Measurements from ENCODE around the gene TCTN1. TPM values are rescaled to one million over a fixed set of nuclear protein-coding genes. Genes with fewer than 3 reads are reported as not detected.
A peak's percentile ranks its signal among the peaks of the same experiment; 100 is the strongest.
"Not testable (repeated sequence)": the region's sequence is repeated elsewhere in the genome, so short reads cannot be mapped to it uniquely, and the experiment has no call there.

TCTN1 gene
- total RNA-seq, 3 donors from 2014 or later: 3.5 to 4.4 (median 3.6) TPM

- H3K27me3 Mint-ChIP-seq (ENCODE audit: low read depth): no peaks in the 10 kb centered on the region
- ATAC-seq (peak; percentile 29 to 30), DNase-seq (peak; percentile 32)
- H3K36me3 Mint-ChIP-seq (ENCODE audit: insufficient read depth): peaks cover 16% of the 10 kb centered on the region
- peak overlapping the region; percentile 92 for H3K4me3 Mint-ChIP-seq
- peaks cover 78% of the 10 kb centered on the region for H3K4me1 Mint-ChIP-seq (ENCODE audit: low read depth)
- H3K9me3 Mint-ChIP-seq: peaks cover 3% of the 10 kb centered on the region
These were observed 35.0 kb upstream of the TCTN1 start for GRCh38 chr12:110578694-110579534.

- Mint-ChIP-seq H3K4me1 (ENCODE audit: low read depth) (peaks cover 80% of the 10 kb centered on the region), H3K4me3 (peak overlapping the region; percentile 92), H3K27me3 (ENCODE audit: low read depth) (no peaks in the 10 kb centered on the region), H3K9me3 (peaks cover 3% of the 10 kb centered on the region), H3K36me3 (ENCODE audit: insufficient read depth) (peaks cover 16% of the 10 kb centered on the region)
- ATAC-seq (no peak), DNase-seq (no peak)
These were observed 34.2 kb upstream of the TCTN1 start for GRCh38 chr12:110579535-110580253.

DNA sequence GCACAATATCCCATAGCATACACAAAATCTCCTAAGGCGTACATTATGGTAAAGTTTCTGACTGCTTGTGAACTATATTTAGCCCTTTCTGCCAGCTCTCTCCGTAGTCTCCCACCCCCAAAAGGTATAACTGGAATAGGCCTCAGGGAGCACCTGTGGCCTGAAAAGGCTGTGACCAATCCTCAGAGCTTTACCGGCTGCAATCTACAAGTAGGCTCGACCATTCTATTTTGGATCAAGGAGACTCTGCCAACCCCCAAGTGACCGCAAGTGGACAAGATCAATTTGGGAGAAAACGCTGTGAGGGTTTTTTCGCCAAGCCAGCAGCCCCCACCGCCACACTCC is 32.0 kb upstream of the TCTN1 start:
- H3K4me3 Mint-ChIP-seq: peak overlapping the region; percentile 92
- H3K36me3 Mint-ChIP-seq (ENCODE audit: insufficient read depth): peaks cover 12% of the 10 kb centered on the region
- H3K4me1 Mint-ChIP-seq (ENCODE audit: low read depth): peaks cover 74% of the 10 kb centered on the region
- no peaks in the 10 kb centered on the region for H3K27me3 Mint-ChIP-seq (ENCODE audit: low read depth)
- ATAC-seq (no peak), DNase-seq (no peak)
- no peaks in the 10 kb centered on the region for H3K9me3 Mint-ChIP-seq

DNA sequence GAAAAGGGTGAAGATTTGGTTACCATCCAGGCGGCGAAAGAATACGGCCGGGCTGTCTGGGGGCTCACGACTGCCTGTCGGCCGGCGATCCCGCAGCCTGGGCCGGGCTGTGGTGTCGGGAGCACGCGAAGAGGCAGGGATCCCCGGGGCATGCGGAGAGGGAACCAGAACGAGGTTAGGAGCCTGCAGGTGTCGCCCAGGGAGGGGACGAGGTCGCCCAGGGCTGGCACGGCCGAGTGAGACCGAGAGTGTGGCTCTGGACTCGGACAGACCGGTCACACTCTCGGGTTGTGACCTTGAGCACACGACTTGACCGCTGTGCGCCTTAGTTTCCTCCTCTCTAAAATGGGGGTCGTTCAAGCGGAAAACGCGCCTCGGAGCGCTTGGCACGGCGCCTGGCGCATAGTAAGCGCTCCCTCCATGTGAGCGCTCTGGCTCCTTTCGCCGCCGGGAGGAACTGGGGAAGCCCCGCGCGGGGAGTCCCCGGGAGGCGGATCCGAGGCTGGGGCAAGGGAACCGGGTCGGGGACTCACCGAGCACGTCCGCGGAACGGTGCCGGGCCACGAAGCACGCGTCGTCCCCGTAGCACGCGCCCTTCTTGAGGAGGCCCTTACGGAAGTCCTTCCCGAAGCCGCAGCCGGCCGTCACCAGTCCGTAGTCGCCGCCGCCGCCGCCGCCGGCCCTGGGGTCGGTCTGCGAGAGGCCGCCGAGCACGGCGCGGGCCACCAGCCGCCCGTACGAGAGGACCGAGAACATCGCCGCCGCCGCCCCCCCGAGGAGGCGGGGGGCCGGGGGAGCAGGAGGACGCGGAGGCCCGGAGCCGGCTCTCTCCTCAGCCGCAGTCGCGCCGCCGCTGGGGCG is 31.4 kb upstream of the TCTN1 start:
- Mint-ChIP-seq H3K36me3 (ENCODE audit: insufficient read depth) (peaks cover 12% of the 10 kb centered on the region), H3K4me3 (peak overlapping the region; percentile 92), H3K9me3 (no peaks in the 10 kb centered on the region), H3K4me1 (ENCODE audit: low read depth) (peaks cover 70% of the 10 kb centered on the region), H3K27me3 (ENCODE audit: low read depth) (no peaks in the 10 kb centered on the region)
- peak; percentile 47 to 52 for ATAC-seq
- peak; percentile 83 for DNase-seq

- Mint-ChIP-seq H3K4me1 (ENCODE audit: low read depth) (peaks cover 61% of the 10 kb centered on the region), H3K27me3 (ENCODE audit: low read depth) (no peaks in the 10 kb centered on the region), H3K4me3 (peak within 1 kb of the TSS; percentile 92), H3K9me3 (no peaks in the 10 kb centered on the region), H3K36me3 (ENCODE audit: insufficient read depth) (peaks cover 12% of the 10 kb centered on the region)
- ATAC-seq: peak; percentile 89 to 91
- DNase-seq: peak; percentile 97
These were observed 30.5 kb upstream of the TCTN1 start, which contains the start of gene PPTC7 for GRCh38 chr12:110583137-110584059. Gene PPTC7, minus strand, starts transcription at chr12:110583318. Its CDS starts 287 bp downstream, at chr12:110583031.

- Mint-ChIP-seq H3K9me3 (no peaks in the 10 kb centered on the region), H3K27me3 (ENCODE audit: low read depth) (no peaks in the 10 kb centered on the region), H3K4me3 (peak overlapping the region; percentile 54), H3K4me1 (ENCODE audit: low read depth) (peaks cover 47% of the 10 kb centered on the region), H3K36me3 (ENCODE audit: insufficient read depth) (peaks cover 9% of the 10 kb centered on the region)
- no peak for ATAC-seq
- peak; percentile 29 for DNase-seq
These were observed 28.6 kb upstream of the TCTN1 start for GRCh38 chr12:110585231-110585799.

DNA sequence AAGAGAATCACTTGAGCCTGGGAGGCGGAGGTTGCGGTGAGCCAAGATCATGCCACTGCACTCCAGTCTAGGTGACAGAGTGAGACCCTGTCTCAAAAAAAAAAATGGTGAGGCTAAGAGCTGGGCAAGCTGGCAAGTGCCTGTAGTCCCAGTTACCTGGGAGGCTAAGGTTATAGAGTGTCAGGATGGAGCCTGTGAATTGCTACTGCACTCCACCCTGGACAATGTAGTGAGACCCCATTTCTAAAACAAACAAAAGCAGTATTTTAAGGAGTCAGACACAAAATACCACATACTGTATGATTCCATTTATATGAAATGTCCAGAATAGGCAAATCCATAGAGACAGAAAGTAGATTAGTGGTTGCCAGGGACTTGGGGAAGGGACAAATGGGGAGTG is 26.8 kb upstream of the TCTN1 start:
- not testable (repeated sequence) for H3K36me3 Mint-ChIP-seq (ENCODE audit: insufficient read depth); H3K27me3 Mint-ChIP-seq (ENCODE audit: low read depth); ATAC-seq; H3K9me3 Mint-ChIP-seq; DNase-seq; H3K4me3 Mint-ChIP-seq
- H3K4me1 Mint-ChIP-seq (ENCODE audit: low read depth): peaks cover 48% of the 10 kb centered on the region

DNA sequence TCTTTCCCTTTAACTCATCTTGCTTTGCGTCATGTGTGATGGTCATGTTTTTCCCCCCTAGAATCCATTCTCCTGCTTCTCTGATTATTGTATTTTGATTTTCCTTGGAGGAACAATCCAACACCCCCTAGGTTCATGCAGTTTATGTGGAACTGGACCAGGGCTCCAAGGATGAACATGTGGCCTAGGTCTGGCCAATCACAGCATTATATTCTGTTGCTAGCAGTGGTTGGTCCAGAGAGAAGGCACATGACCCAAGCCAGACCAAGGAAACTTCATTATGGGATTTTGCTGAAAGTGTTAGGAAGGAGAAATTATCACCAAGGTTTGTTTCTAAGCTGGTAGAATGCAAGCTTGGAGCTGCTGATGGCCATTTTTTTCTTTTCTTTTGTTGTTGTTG is 23.9 kb upstream of the TCTN1 start:
- no peaks in the 10 kb centered on the region for H3K9me3 Mint-ChIP-seq
- no peak overlapping the region for H3K4me3 Mint-ChIP-seq
- ATAC-seq: no peak
- H3K36me3 Mint-ChIP-seq (ENCODE audit: insufficient read depth): no peaks in the 10 kb centered on the region
- DNase-seq: no peak
- H3K27me3 Mint-ChIP-seq (ENCODE audit: low read depth): no peaks in the 10 kb centered on the region
- peaks cover 30% of the 10 kb centered on the region for H3K4me1 Mint-ChIP-seq (ENCODE audit: low read depth)

DNA sequence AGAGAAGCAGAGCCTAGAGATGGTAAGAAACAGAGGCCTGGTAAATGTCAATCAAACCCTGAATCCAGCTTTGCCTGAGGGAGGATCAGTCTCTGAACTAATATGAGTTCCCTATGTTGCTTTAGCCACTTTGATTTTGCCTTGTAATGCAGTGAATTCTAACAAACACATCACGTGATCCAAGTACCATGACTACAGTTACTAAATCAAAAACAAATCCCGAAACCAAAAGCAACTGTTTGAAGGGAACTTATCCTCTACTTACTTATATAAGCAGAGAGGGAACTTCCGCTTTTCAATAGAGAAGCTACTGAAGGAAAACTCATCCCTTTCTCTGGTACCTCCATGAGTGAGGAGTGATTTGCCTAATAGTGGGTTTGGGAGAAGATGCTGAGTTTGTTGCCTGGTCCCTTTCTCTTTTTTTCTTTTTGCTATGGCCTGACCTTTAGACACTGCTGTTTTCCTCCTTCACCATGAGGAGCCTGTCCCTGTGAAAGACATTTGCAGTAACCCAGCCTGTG is 23.1 kb upstream of the TCTN1 start:
- H3K36me3 Mint-ChIP-seq (ENCODE audit: insufficient read depth): no peaks in the 10 kb centered on the region
- H3K4me1 Mint-ChIP-seq (ENCODE audit: low read depth): peaks cover 22% of the 10 kb centered on the region
- H3K27me3 Mint-ChIP-seq (ENCODE audit: low read depth): no peaks in the 10 kb centered on the region
- DNase-seq (no peak), ATAC-seq (peak; percentile 87 to 93)
- H3K4me3 Mint-ChIP-seq: no peak overlapping the region
- H3K9me3 Mint-ChIP-seq: no peaks in the 10 kb centered on the region

GRCh38 chr12:110591451-110592051 is 22.4 kb upstream of the TCTN1 start:
- DNase-seq (no peak), ATAC-seq (no peak)
- H3K4me3 Mint-ChIP-seq: no peak overlapping the region

DNA sequence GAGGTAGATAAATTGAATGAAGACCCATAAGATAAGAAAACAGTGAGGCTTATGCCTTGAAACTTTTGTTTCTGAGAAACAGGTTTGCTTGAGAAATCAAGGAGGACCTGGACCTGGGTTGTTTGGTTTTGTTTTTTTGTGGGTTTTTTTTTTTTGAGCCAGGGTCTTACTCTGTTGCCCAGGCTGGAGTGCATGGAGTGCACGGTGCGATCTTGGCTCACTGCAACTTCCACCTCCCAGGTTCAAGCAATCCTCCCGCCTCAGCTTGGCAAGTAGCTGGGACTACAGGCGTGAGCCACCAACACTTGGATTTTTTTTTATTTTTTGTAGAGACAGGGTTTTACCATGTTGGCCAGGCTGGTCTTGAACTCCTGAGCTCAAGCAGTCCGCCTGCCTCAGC is 21.9 kb upstream of the TCTN1 start:
- Mint-ChIP-seq H3K27me3 (ENCODE audit: low read depth) (no peaks in the 10 kb centered on the region), H3K9me3 (no peaks in the 10 kb centered on the region), H3K4me3 (no peak overlapping the region), H3K36me3 (ENCODE audit: insufficient read depth) (no peaks in the 10 kb centered on the region), H3K4me1 (ENCODE audit: low read depth) (peaks cover 21% of the 10 kb centered on the region)
- DNase-seq: no peak
- ATAC-seq: no peak

More at GRCh38 chr12:110591451-110592051, 22.4 kb upstream of the TCTN1 start:
- Mint-ChIP-seq H3K27me3 (ENCODE audit: low read depth) (no peaks in the 10 kb centered on the region), H3K36me3 (ENCODE audit: insufficient read depth) (no peaks in the 10 kb centered on the region), H3K4me1 (ENCODE audit: low read depth) (peaks cover 21% of the 10 kb centered on the region), H3K9me3 (no peaks in the 10 kb centered on the region)

- not testable (repeated sequence) for H3K9me3 Mint-ChIP-seq; H3K36me3 Mint-ChIP-seq (ENCODE audit: insufficient read depth); ATAC-seq; H3K27me3 Mint-ChIP-seq (ENCODE audit: low read depth); H3K4me3 Mint-ChIP-seq; DNase-seq
- peaks cover 21% of the 10 kb centered on the region for H3K4me1 Mint-ChIP-seq (ENCODE audit: low read depth)
These were observed 21.0 kb upstream of the TCTN1 start for GRCh38 chr12:110592919-110593318.
